Neutrophil (primary cell): ENCODE results near the gene DHX8.

Experiments used
- H3K27ac ChIP-seq: fragments of 200-600 bp; sonication (generic); 2 replicates; pipeline ENCODE4 v1.5.1; 2016; ENCODE audit warnings: mild to moderate bottlenecking, moderate library complexity
- H3K27me3 ChIP-seq: fragments of 200-600 bp; sonication (generic); 2 replicates; pipeline ENCODE4 v1.6.0; 2016; ENCODE audit warnings: mild to moderate bottlenecking
- H3K36me3 ChIP-seq: fragments of 200-600 bp; sonication (generic); 2 replicates; pipeline ENCODE4 v1.5.1; 2017
- H3K4me1 ChIP-seq, 2 experiments: fragments of 200-600 bp in 1 of 2; sonication (generic) in 1 of 2; 1 replicate in 1 of 2; 2 replicates in 1 of 2; pipeline versions ENCODE4 v1.5.1 to v1.6.1; 2013 to 2016; ENCODE audit warnings: low read depth in 1 of 2, low read length in 1 of 2, mild to moderate bottlenecking in 1 of 2, moderate library complexity in 1 of 2; ENCODE audit not compliant: control insufficient read depth in 1 of 2, insufficient read depth in 1 of 2
- H3K4me3 ChIP-seq, 2 experiments: fragments of 200-600 bp in 1 of 2; sonication (generic) in 1 of 2; 1 replicate in 1 of 2; 2 replicates in 1 of 2; pipeline ENCODE4 v1.5.1; 2013 to 2016; ENCODE audit warnings: low read depth in 1 of 2, low read length in 1 of 2, mild to moderate bottlenecking in 1 of 2, moderate library complexity in 1 of 2
- H3K9me3 ChIP-seq: fragments of 200-600 bp; sonication (generic); 2 replicates; pipeline ENCODE4 v1.5.1; 2016
- CTCF ChIP-seq: fragments of 200-600 bp; sonication (generic); IDR thresholded peaks from 2 replicates; pipeline ENCODE4 v1.5.1; 2016; ENCODE audit warnings: antibody characterized with exemption

Gene DHX8

DNA sequence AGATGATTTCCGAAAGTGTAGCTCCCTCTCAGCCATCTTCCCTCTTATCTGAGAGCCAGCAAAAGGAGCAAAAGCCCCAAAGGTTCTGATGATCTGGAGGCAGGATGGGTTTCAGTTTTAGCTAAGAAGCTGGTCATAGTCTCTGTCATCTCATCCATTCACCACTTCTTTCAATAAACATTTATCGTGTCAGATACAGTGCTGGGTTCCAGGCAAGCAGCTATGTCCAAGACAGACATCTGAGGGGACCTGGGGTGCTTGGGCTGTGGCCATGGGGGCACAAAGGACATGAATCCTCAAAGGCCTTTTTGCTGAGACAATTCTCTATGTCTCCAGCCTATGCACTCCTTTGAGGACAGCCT is 63.4 kb downstream of the DHX8 start:
- H3K27ac ChIP-seq, result no peak overlapping the region

DNA sequence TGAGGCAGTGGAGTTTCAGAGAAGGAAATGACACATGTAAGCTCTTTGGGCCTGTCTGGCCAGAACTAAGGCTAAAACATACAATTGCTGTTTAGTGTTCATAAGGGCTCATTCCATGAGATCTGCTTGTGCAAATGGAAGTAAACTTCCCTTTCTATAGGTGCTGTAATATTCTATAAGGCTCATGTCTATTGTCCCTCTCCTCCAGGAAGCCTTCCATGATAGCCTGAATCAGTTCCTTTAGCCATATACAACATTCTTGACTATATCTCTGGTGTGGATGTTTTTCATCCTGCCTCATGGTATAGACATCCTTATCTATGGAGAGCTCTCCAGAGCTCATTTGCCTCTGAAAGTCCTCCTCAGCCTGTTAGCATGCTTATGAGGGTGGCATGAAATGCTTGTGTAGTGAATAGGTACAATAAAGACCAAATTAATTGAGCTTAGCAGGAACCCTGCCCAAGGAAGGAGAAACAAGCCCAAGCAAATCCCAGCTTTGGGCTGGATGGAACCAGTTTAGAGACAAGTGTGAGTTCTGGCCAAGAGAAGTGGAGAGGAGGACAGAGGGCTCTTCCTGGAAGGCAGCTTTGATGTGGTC is 64.0 kb downstream of the DHX8 start:
- Histone ChIP-seq H3K27me3 (peaks cover 98% of the 10 kb centered on the region), H3K36me3 (no peaks in the 10 kb centered on the region), H3K4me1 (peaks cover 14 to 24% of the 10 kb centered on the region in 2 experiments), H3K9me3 (no peaks in the 10 kb centered on the region), H3K4me3 (no peak overlapping the region), H3K27ac (no peak overlapping the region)
- no peak for TF ChIP-seq CTCF

More for the DNA sequence above, 63.4 kb downstream of the DHX8 start:
- Histone ChIP-seq H3K27me3 (peaks cover 98% of the 10 kb centered on the region), H3K36me3 (no peaks in the 10 kb centered on the region), H3K4me1 (peaks cover 14 to 24% of the 10 kb centered on the region in 2 experiments), H3K9me3 (no peaks in the 10 kb centered on the region), H3K4me3 (no peak overlapping the region)
- TF ChIP-seq CTCF, result no peak

DNA sequence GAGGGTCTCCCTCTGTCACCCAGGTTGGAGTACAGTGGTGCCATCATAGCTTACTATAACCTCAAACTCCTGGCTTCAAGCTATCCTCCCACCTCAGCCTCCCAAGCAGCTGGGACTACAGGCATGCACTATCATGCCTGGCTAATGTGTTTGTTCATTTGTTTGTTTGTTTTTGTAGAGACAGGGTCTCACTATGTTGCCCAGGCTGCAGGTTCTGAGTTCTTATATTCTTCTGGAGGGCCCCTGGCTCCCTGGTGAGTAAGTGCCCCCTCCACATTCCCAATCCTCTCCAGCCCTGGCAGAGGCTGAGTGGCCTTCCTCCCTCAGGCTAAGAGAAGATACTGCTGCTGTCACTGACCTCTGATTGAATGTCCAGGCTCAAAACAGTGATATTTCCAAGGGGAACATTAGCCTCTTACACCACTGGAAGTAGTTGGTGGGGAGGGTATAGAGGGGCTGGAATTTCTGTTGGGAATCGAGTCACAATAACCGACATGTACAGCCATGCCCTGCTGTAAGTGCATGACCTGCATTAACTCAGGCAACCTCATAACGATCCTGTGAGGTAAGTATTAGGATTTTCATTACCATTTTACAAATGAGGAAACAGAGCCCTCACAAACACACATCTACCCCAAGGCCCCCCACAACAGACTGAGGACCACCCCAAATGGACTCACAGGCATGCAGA is 65.1 kb downstream of the DHX8 start:
- Histone ChIP-seq H3K27ac (no peak overlapping the region), H3K4me3 (no peak overlapping the region), H3K9me3 (no peaks in the 10 kb centered on the region), H3K27me3 (peaks cover 98% of the 10 kb centered on the region), H3K36me3 (no peaks in the 10 kb centered on the region), H3K4me1 (peaks cover 14 to 24% of the 10 kb centered on the region in 2 experiments)
- no peak for TF ChIP-seq CTCF

DNA sequence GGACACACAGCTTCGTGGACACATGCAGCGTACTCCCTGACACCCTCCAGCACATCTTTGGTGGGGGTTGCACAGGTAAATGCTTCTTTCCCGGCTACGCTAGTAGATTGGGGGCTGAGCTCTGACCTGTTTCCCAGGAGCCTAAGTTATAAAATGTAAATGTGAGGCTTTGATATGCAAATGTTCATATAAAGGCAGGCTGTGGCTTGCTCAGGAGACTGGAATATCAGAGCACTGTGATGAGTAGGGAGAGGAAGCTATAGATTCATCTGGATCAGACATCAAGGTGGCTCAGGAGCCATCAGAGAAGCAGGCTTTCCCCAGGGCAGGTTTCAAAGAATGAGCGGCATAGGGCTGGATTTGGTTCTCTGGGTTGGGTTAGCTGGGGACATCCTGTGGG is 65.7 kb downstream of the DHX8 start:
- Histone ChIP-seq H3K4me1 (peaks cover 14 to 24% of the 10 kb centered on the region in 2 experiments), H3K4me3 (no peak overlapping the region), H3K36me3 (no peaks in the 10 kb centered on the region), H3K27ac (no peak overlapping the region), H3K27me3 (peaks cover 98% of the 10 kb centered on the region), H3K9me3 (no peaks in the 10 kb centered on the region)
- TF ChIP-seq CTCF, result no peak

GRCh38 chr17:43550754-43551153 is 67.0 kb downstream of the DHX8 start:
- no peak overlapping the region for H3K27ac ChIP-seq
- H3K36me3 ChIP-seq, result no peaks in the 10 kb centered on the region
- H3K9me3 ChIP-seq, result no peaks in the 10 kb centered on the region
- H3K4me1 ChIP-seq, result peaks cover 10 to 14% of the 10 kb centered on the region in 2 experiments
- no peak overlapping the region for H3K4me3 ChIP-seq
- no peak for TF ChIP-seq CTCF
- peaks cover 98% of the 10 kb centered on the region for H3K27me3 ChIP-seq
